Measurements from ENCODE around the gene FAT1.

Gene FAT1

DNA sequence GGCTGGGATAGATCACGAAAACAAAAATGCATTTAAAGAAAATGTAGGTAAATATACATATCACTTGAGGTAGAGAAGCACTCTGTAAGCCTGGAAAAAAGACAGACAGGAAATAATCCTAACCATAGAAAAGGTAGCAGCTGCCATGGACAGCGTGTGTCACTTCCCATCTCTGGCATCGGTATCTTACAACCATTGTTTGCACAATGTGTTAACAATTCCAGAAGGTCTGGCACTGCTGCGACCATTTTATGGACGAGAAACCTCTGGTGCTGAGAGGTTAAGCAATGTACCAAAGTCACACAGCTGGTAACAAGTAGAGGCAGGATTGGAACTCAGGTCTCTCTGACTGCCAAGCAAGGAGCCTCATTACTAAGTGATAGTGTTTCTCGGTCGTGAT is 166.6 kb downstream of the FAT1 start:
- no peak overlapping the region for H3K27ac Mint-ChIP-seq
- H3K9me3 Mint-ChIP-seq: peaks cover 4% of the 10 kb centered on the region
- no peaks in the 10 kb centered on the region for H3K4me1 Mint-ChIP-seq (ENCODE audit: low read depth)
- peaks cover 21% of the 10 kb centered on the region for H3K27me3 Mint-ChIP-seq
- no peak overlapping the region for H3K4me3 Mint-ChIP-seq
- H3K36me3 Mint-ChIP-seq (ENCODE audit: low read depth): no peaks in the 10 kb centered on the region

DNA sequence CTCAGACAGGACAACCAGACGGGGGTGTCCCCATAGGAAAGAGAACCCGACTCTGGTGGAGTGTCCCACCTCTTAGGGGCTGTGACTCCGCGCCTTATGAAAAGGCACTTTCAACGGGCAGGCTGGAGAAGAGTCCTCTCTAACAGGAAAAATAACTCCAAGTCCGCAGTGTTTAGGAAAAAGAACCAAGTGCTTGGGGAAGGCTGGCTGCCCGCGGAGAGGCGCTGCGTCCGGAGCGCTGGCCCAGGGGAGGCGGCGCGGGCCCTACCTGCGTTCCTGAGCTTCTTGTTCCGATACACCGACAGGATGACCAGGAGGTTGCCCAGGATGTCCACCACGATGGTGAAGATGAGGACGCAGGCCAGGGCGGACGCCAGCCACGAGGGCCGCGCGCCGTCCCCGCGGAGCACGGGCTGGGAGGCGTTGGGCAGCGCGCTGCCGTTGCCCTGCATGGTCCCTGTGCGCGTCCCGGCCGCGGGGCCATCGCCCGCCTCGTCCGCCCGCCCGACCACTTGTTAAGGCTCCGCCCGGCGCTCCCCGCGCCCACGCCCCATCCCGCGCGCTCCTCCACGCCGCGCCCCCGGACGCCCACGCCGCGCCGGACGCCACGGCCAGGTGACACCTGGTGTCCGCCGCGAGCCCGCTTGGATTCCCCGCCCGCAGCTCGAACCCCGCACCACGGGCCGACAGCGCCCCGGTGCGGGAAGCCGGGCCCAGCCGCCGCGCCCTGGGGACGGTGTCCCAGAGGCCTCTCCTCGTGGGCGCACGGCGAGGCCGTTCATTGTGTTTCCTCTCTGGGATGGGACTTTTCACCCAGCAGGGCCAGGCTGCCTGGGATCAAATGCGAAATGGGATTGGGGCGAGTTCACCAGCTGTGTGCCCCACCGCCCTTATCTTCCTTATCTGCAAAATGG is 168.5 kb downstream of the FAT1 start, which contains the start of gene MTNR1A:
TSS of gene MTNR1A (minus strand) at position 654 of the 914 bp plus-strand sequence. CDS start at position 452, 202 bp downstream.
- Mint-ChIP-seq H3K4me1 (ENCODE audit: low read depth) (no peaks in the 10 kb centered on the region), H3K4me3 (no peak within 1 kb of the TSS), H3K36me3 (ENCODE audit: low read depth) (no peaks in the 10 kb centered on the region), H3K9me3 (peaks cover 4% of the 10 kb centered on the region), H3K27ac (no peak within 1 kb of the TSS), H3K27me3 (peaks cover 21% of the 10 kb centered on the region)

DNA sequence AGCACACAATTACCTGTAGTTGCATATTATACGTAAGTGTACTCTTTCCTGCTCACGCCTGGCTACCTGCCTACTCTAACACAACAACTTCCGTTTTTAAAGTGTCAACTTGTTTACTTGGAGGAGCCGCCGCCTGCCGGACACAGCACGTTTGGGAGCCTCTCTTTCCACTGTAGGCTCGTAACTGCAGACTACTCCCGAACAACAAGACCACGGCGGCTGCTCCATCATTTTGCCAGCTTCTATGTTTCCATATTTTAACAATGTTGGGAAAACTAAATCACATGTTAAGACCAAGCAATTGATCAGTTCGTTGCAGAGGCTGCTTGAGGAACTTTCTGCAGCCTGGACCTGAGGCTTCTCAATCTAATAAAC is 169.1 kb downstream of the FAT1 start:
- Mint-ChIP-seq H3K27me3 (peaks cover 21% of the 10 kb centered on the region), H3K9me3 (peaks cover 4% of the 10 kb centered on the region), H3K27ac (no peak overlapping the region)

DNA sequence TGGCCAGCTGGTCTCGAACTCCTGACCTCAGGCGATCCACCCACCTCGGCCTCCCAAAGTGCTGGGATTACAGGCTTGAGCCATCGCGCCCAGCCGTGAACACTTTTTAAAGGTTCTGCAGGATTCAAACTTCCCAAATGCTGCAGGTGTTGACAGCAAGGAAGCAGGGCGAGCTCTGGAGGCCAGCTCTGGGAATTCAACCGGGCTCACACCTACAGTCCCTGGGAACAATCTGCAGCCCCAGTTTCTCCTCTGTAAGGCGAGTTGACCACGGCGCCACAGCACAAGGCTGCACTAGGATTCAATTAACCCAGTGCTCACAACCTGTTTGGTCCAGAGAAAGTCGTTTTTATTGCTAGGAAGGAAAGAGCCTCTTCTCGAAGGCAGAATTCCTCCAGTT is 169.9 kb downstream of the FAT1 start:
- no peaks in the 10 kb centered on the region for H3K36me3 Mint-ChIP-seq (ENCODE audit: low read depth)

More for the DNA sequence above, 169.1 kb downstream of the FAT1 start:
- Mint-ChIP-seq H3K36me3 (ENCODE audit: low read depth) (no peaks in the 10 kb centered on the region), H3K4me1 (ENCODE audit: low read depth) (no peaks in the 10 kb centered on the region), H3K4me3 (no peak overlapping the region)

DNA sequence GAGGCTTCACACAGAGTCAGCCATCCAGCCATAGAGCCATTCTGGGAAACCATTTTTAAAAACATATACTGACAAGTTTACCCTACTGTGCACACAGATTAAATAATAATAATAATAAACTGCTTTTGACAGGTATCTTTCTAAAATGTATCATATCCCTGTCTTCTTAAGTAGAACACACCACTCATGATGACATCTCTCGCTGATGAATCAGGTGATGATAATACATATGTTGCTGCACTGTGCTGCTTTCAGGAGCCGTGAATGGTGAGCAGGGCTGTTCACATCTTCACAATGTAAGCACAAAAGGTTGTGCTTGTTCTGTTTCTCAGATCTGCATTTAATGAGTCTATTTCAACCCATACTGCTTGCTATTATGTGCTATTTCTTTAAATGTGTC is 171.8 kb downstream of the FAT1 start:
- Mint-ChIP-seq H3K36me3 (ENCODE audit: low read depth) (no peaks in the 10 kb centered on the region), H3K4me1 (ENCODE audit: low read depth) (no peaks in the 10 kb centered on the region), H3K27ac (no peak overlapping the region), H3K4me3 (no peak overlapping the region), H3K27me3 (peaks cover 21% of the 10 kb centered on the region), H3K9me3 (peaks cover 9% of the 10 kb centered on the region)

More for the DNA sequence above, 169.9 kb downstream of the FAT1 start:
- Mint-ChIP-seq H3K27me3 (peaks cover 21% of the 10 kb centered on the region), H3K27ac (no peak overlapping the region), H3K4me3 (no peak overlapping the region), H3K4me1 (ENCODE audit: low read depth) (no peaks in the 10 kb centered on the region), H3K9me3 (peaks cover 4% of the 10 kb centered on the region)

DNA sequence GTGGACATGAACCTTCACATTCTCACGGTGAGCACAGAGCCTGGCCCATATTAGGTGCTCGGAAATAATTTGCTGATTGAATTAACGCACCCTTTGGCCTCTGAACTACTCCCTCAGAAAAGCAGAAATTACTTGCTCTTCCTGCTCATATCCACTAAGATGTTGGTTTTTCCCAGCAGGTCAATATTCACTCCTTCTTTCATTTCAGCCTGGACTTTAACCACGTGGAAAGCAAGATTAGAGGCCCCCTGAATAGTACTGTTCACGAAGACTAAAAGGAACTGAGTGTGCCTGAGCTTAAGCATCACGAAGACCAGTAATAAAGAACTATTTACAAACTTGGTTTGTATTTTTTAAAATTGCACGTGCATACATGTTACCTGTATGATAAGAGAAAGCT is 178.2 kb downstream of the FAT1 start:
- no peaks in the 10 kb centered on the region for H3K27me3 Mint-ChIP-seq
- no peak overlapping the region for H3K27ac Mint-ChIP-seq
- H3K9me3 Mint-ChIP-seq: peaks cover 26% of the 10 kb centered on the region
- no peaks in the 10 kb centered on the region for H3K4me1 Mint-ChIP-seq (ENCODE audit: low read depth)
- H3K36me3 Mint-ChIP-seq (ENCODE audit: low read depth): no peaks in the 10 kb centered on the region
- H3K4me3 Mint-ChIP-seq: no peak overlapping the region

DNA sequence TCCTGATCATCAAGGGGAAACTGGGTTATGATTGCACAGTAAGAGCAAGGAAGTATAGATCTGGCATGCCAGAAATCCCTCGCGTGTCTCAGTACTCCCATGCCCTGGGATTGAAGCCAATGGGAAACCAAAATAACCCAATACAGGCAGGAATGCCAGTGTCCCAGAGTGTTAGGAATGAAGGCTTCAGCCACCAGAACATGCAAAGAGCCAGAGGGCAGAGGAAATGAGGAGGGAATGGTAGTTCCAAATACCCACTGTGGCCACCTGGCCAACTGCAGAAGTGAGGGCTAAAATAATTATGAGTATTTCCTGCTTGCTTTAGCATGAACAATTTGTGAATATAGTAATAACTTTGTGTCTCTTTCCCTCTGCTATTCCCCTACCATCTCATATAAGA is 180.4 kb downstream of the FAT1 start:
- Mint-ChIP-seq H3K4me1 (ENCODE audit: low read depth) (no peaks in the 10 kb centered on the region), H3K4me3 (no peak overlapping the region), H3K36me3 (ENCODE audit: low read depth) (no peaks in the 10 kb centered on the region), H3K27ac (no peak overlapping the region), H3K27me3 (no peaks in the 10 kb centered on the region), H3K9me3 (peaks cover 26% of the 10 kb centered on the region)

DNA sequence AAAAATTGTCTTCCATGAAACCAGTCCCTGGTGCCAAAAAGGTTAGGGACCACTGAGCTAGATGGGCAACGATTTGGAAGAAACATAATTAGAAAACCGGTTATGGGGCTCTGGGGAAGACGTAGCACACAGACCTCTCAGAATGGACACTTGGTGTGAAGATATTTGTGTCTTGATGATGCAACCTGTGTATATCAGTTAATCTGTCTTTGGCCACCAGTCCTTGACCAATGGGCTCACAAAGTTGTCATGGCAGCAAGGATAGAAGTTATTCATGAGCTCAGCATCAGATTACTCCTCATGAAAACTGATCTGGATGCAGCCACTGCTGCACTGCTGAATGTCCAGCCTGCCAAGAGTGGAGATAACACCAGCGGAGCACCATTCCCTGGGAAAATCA is 181.9 kb downstream of the FAT1 start:
- no peaks in the 10 kb centered on the region for H3K36me3 Mint-ChIP-seq (ENCODE audit: low read depth)
- no peaks in the 10 kb centered on the region for H3K27me3 Mint-ChIP-seq
- peaks cover 20% of the 10 kb centered on the region for H3K9me3 Mint-ChIP-seq
- no peaks in the 10 kb centered on the region for H3K4me1 Mint-ChIP-seq (ENCODE audit: low read depth)
- no peak overlapping the region for H3K4me3 Mint-ChIP-seq
- no peak overlapping the region for H3K27ac Mint-ChIP-seq

DNA sequence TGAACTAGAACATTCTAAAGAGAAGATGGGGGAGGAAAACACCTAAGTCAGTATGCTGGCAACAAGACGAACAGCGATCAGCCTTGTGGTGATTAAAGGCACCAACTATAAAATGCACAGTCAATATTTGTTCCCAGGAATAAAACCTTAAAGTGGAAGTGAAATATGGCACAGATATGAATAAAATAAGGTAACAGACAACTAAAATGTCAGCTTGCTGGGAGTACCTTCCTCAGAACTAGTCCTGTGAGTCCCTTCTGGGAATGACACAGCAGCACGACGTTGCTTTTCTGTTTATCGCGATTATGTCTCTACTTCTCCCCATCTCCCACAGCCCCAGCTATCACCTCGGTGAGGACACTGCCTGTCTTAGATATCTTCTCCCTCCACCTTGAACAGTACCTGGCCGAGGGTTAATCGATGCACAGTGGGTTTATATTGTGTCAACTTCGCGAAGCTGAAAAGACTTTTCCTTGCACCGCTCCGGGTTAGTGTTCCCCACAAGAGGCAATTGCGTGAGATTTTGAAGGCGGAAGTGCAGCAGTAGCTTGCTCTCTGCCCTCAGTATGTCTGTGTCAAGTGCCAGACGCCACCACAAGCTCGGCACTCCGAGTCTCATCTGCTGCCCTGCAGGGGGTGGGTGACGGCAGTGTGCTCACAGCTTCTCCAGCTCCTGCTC is 185.7 kb downstream of the FAT1 start:
- Mint-ChIP-seq H3K4me3 (no peak overlapping the region), H3K27me3 (no peaks in the 10 kb centered on the region)

More for the DNA sequence above, 185.7 kb downstream of the FAT1 start:
- Mint-ChIP-seq H3K27ac (no peak overlapping the region), H3K4me1 (ENCODE audit: low read depth) (no peaks in the 10 kb centered on the region), H3K9me3 (peaks cover 11% of the 10 kb centered on the region), H3K36me3 (ENCODE audit: low read depth) (no peaks in the 10 kb centered on the region)
